C4-2B (cell line): ENCODE data around the gene TCF3.

ENCODE experiments used
- ZFX ChIP-seq: fragments of 450-650 bp; IDR thresholded peaks from 2 replicates; pipeline ENCODE4 v1.6.1; 2017
- TF ChIP-seq, protein P1 (sequence below): fragments of 450-650 bp; conservative IDR thresholded peaks from 2 replicates; pipeline ENCODE4 v1.5.1; 2017; ENCODE audit warnings: mild to moderate bottlenecking

DNA sequence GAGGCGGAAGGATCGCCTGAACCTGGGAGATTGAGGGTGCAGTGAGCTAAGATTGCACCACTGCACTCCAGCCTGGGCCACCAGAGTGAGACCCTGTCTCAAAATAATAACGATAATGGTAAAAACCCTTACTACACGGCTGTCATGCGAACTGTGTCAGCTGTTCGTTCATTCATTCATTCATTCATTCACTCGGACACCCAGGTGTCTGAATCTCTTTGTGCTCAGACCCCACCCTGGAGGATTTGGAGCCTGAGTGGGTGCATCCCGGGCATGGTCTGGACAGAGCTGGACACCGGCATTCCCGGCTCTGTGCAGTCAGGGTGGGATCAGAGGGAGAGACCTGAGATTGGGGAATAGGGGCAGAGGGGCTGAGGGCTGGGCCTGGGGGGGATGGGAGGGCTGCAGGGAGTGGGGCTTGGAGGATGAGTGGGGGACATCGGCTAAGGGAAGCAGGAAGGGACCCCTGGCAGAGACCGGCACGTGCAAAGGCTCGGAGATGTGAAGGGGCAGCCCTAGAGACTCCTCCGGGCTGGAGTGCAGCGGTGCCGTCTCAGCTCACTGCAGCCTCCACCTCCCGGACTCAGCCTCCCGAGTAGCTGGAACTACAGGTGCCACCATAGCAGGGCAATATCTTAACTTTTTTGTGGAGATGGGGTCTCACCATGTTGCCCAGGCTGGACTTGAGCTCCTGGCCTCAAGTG, 31.6 kb upstream of the TCF3 start:
- TF ChIP-seq, protein P1, sequence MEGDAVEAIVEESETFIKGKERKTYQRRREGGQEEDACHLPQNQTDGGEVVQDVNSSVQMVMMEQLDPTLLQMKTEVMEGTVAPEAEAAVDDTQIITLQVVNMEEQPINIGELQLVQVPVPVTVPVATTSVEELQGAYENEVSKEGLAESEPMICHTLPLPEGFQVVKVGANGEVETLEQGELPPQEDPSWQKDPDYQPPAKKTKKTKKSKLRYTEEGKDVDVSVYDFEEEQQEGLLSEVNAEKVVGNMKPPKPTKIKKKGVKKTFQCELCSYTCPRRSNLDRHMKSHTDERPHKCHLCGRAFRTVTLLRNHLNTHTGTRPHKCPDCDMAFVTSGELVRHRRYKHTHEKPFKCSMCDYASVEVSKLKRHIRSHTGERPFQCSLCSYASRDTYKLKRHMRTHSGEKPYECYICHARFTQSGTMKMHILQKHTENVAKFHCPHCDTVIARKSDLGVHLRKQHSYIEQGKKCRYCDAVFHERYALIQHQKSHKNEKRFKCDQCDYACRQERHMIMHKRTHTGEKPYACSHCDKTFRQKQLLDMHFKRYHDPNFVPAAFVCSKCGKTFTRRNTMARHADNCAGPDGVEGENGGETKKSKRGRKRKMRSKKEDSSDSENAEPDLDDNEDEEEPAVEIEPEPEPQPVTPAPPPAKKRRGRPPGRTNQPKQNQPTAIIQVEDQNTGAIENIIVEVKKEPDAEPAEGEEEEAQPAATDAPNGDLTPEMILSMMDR: no peak
- no peak for TF ChIP-seq ZFX
